HPDE6-E6E7 (cell line): ENCODE measurements around the gene KLF13.
A peak's percentile ranks its signal among the peaks of the same experiment; 100 is the strongest.

ENCODE experiments used
- DNase-seq: peaks from one replicate; pipeline ENCODE4 v3.0.0; 2011; ENCODE audit warnings: missing footprints; ENCODE audit errors: extremely low spot score

Gene KLF13

DNA sequence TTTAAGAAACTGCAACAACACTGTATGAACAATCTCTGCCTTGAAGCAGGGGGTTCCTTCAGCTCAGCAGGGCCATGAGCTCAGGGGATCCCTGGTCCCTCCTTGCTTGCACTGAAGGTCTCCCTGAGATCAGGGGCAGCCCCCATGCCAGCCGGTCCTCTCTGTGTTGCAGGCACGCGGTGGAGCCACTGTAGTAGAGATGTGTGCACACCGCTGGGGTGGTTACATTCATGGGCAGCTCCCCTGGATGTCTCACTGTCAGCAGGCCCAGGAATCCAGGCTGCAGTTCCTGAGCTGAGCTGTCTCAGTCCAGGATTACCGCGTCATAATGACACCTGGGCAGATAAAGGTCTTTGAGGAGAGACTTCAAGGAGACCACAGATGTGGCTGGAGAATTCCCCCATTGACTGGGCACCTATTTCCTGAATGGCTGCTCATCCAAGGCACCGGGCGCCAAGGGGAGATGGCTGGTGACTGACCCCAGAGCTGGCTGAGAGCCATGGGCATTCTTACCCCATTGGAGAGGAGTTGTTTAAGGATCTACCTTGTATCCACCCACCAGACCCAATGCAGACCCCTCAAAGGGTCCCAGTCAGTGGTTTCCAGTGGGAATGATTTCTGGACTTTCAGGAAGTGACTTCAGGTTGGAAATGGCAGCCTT is 10.4 kb upstream of the KLF13 start:
- DNase-seq = no peak

DNA sequence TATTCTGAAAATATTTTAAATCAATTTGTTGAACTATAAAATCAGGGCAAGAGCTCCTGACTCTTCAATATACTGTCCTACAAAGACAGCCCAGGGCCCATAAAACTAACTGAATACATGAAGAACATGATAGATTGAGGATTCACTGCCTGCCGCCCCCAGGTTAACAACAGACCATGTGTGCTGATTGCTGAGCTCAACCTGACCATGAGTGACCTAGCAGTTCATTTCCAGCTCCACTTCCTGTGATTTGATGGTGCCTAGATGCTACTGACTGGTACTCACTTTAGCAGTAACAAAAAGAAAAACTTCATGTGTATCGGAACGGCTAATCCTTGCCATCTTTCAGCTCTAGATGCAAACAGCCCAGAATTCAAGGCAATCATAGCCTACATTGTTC is 9.6 kb upstream of the KLF13 start:
- no peak for DNase-seq

DNA sequence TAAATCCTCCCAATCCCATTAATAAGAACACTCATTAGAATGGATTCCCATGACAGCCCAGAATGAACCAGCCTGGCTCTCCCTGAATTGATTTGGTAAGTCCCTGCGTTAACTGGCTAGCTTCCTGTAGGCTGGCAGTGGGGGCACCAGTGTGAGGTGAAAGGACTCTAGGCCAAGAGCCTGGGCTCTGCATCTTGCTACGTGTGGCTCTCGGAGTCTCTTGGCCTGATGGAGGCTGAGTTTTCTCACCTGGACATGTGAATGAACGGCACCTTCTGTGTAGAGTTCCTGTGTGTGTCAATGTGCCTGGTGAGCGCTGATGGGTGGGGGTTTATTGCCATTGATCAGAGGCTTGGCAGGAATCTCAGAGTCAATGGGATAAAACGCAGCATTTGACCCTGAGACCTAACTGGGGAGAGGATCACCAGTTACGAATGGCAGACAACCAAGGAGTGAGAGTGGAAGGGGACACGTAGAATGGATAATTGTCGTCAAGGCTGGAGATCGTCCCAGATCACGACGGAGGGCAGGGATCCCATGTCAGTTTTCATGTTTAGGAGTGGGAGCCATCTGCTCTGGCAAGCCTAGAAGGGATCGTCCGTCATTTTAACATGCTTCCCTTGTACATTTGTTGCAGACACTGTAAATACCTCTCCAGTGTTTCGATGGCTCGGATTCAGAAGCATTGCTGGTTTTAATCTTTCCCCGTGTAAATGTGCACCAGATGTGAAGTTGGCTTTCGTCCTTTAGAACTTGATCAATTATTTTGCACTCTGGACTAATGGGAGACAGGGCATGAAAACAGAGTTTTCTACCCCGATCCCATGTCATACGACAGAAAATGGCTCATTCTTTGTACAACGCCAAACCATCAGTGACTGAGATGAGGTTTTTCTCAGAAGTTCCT is 9.0 kb upstream of the KLF13 start:
- no peak for DNase-seq

DNA sequence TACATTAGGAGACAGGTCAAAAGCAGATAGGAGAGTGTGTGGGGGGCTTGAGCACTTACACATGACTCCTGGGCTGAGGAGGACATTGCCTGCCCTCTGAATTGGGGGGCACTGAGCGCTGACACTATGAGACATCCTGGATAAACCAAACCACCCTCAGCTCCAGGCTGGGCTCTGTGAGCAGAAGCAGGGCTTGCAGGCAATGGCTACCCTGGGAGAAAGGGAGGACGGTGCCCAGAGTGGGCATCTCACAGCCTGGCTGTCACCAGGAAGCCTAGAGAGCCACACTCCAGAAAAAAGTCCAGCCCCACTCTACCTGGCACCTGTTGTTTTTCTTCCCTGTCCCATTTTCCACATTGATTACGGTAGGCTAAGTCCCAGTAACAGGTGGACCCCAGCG is 8.2 kb upstream of the KLF13 start:
- no peak for DNase-seq

DNA sequence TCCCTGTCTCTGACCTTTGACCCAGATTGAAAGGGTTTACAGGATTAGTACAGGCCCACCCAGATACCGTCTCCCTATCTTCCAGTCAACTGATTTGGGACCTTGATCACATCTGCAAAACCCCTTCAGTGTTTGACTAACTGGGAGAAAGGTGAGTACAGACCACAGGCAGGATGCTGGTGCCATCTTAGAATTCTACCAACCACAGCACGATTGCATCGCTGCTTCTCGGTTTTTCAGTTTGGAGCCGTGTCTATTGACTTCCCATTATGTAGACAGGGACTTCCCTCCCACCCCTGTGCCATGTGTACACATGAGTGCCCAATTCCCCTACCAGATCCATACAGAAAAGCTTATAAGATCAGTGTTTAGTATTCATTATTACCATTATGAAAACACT is 6.6 kb upstream of the KLF13 start:
- no peak for DNase-seq

DNA sequence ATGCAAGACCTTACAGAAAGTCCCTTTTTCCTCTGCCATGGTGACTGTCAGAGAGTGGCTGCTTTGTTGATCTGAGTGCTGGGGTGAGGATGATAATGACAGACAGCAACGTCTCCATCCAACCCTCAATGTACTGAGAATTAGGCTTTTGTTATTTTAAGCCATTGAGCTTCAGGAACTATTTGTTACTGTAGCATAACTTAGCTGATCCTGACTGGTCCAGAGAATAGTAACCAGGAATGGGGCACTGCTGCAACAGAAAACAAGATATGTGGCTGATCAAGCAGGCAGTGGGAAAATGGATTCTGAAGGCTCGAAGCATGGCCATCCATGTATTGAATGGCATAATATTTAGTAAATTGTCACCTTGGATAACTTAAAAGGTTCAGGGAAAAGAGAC is 5.2 kb upstream of the KLF13 start:
- no peak for DNase-seq

DNA sequence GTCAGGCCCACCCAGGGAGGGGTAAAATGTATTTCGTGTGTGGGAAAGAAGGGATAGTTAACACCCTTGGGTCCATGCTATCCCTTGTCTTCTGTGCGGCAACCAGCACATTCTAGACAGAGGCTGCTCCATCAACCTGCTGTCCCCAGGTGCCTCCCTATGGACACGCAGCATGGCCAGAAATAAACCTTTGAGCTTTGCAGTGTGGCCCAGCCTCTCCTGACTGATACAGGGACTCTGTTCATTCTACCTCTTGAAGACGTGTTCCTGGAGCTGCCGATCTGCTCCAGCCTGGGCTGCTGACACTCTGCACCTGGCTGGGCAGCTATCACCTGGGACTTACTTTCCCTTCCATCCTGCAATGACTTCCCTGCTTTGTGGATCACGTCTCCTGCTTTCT is 4.1 kb upstream of the KLF13 start:
- DNase-seq = no peak

DNA sequence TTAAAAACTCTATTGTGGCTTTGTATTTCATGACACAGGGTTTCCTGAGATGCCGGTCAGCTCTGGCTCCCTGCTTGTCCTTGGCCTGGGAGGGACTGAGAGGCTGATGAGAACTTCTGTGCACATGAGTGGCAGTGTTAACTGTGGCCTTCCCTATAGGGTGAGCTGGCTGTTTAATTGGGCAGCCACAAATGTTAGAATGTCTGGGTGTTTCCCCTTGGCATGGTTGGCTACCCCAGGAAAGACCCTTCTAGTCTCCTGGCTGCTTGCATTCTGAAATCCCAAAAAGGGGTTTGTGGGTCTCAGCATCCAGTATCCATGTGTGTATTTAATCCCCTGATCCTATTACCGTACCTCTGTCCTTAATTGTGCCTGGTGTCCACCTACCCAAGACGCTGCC is 3.0 kb upstream of the KLF13 start:
- DNase-seq = no peak

DNA sequence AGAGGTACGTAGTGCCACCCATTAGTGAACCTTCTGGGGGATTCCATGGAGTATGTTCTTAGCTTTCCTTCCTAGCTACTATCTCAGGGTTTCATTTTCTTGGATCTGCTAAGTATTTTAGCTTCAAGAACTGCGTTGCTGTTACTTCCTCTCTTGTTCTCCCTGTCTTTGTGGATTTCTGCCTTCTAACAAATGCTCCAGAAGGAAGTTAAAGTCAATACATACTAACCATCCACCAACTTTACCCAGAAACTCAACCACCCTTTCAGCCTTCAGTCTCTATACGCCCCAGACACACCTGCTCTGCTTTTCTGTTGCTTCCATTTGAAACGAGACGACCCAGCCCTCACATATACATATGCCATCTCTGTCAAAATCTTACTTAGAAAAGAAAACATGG is 2.4 kb upstream of the KLF13 start:
- DNase-seq = no peak

DNA sequence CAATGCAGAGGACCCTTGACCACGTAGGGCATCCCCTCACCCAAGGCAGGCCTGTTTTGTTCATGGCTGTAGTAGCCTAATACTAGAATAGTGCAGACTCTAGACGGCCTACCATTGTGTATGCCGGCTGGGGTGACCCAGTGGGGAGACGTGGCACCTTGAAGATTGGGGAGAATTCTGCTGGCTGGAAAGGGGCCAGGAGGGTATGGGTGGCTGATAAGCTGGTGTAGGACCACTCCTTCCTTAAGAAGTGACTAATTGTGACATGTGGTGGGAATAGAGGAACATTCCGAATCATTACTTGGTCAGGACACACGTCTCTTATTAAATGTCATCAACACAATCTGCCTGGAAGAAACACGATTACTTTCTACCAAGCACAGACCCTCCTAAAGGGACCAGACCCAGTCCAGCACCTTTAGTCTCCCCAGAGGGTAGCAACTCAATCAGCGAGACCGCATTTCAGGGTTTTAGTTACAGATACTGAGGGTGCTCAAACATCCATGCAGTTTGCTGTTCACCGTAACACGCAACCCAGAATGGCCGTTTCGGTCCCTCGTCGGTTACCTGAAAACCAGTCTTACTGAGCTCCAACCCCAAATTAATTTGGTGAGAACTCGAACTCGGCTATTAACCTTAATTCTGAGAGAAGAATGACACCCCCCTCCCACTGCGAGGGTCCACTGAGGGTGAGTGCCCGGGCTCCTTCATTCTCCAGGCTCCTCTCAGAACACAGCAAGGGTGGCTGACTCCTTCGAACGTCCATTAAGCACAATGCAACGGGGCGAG is 1.6 kb upstream of the KLF13 start:
- no peak for DNase-seq

DNA sequence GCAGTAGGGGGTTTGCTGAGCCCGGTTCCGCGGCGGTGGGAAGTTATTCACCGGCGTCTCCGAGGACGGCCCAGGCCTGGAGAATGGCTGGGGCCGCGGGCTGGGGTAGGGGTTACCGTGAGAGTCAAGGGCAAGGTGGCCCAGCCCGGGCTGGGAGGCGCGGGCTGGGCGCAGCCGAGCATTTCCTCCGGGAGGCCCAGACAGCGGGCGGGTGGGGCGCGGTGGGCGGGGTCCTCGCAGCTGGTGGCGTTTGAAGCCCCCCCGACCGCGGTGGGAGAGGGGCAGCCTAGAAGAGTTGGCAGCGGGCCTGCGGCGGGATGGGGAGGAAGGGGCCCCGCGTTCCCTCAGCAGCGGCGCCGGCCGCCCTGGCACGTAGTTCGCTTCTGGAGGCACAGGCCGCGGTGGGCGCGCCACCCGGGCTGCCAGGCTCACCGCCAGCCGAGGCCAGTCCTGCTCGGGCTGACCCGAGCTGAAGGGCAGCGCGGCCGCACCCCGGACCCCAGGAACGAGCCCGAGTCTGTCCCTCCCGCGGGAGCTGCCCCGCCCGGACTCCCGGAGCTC is 960 bp upstream of the KLF13 start:
- DNase-seq = peak; percentile 21

DNA sequence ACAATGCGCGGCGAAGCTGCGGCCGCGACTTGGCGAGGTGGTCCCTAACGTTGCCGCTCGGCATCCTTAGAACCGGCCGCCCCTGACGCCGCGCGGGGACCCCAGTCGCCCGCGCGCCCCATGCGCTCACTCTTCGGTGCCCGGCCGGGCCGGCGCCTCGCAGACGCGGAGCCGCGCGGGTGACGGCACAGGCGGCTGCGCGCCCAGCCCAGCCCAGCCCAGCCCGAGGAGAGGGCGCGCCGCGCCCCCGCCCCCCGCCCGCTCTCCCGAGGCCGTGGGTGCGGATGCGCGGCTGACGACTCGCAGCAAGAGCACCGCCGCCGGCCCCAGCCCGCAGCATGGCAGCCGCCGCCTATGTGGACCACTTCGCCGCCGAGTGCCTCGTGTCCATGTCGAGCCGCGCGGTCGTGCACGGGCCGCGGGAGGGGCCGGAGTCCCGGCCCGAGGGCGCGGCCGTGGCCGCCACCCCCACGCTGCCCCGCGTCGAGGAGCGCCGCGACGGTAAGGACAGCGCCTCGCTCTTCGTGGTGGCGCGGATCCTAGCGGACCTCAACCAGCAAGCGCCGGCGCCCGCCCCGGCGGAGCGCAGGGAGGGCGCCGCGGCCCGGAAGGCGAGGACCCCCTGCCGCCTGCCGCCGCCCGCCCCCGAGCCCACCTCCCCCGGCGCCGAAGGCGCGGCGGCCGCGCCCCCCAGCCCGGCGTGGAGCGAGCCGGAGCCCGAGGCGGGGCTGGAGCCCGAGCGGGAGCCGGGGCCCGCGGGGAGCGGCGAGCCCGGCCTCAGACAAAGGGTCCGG is 437 bp downstream of the KLF13 start:
- peak; percentile 49 for DNase-seq

DNA sequence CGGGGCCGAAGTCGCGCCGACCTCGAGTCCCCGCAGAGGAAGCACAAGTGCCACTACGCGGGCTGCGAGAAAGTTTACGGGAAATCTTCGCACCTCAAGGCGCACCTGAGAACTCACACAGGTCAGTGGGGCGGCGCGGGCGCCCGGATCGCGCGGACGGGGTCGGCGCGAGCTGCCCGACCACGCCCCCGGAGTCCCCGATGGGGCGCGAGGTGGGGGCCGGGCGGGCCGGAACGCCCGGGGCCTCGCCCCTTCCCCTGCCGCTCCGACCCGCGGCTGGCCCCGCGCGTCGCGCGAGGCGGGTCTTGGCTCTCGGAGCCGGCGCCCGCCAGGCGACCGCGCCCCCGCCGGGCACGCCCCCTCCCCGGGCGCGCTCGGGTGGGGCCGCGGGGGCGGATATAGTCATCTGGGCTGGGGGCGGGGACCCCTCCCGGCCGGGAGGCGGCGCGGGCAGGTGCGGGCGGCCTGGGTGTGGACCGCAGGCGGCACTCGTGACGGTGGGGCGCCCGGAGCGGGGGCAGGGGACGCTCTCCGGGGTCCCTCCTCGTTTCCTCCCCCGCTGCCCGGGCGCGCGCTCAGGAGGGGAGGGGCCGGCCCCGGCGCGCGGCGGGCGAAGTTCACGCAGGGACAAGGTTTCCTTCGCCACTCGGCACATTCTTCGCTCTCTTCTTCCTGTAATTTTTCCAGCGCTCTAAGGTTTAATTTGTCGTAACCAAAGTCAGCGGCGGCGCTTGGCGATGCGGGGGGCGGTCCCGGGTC is 1.2 kb downstream of the KLF13 start:
- peak; percentile 17 for DNase-seq

DNA sequence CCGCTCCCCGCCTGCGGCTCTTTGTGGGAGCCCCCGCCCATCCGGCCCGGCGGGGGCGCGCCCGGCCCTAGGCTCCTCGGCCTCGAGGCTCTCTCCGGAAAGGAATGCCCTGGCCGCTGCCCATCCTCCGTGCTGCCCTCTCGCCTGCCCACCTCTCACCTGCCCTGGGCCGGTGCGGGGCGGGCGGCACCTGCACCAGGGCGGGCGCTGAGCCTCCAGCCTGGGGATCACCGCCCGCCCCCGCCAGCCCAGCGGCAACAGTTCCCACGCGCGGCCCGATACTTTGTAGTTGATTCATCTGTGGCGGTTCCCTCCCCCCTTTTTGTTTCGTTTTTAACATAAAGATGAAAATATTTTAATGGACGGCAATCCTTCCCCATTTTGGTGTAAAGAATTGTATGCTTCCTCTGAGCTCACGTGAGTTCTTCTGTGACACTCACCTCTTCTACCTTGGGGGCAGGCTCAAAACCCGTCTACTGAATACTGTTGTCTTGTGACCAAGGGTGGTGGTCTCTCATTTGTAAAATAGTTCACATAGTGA is 1.9 kb downstream of the KLF13 start:
- DNase-seq = no peak

DNA sequence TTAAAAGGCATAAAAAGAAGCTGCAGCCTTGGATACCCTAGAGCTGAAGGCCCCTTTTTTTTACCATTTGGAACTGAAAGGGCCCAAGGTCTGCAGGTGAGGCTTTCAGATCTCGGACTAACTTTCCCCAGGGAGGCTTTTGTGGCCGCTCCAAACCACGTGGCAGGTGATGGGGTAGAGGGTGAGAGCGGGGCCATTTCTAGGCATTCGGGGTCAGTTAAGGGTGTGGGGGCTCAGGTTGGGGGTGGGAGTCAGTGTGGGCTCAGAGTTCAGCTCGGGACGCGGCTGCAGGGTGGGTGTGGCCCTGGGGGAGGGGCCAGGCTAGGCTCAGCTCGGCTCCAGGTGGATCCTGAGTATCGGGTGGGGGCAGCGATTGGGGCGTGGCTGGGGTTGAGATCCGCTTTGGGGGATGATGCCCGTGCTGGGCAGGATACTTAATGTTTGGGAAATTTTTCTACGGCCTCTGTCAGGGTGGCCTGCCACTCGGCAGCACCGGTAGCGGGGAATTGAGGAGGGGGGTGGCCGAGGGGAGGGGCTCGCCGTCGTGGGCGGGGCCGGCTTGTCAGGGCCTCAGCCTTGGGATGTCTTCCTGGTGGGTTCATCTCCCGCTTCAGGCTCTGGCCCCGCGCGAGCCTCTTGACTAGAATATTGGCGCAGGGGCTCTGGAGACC is 2.5 kb downstream of the KLF13 start:
- DNase-seq = no peak

DNA sequence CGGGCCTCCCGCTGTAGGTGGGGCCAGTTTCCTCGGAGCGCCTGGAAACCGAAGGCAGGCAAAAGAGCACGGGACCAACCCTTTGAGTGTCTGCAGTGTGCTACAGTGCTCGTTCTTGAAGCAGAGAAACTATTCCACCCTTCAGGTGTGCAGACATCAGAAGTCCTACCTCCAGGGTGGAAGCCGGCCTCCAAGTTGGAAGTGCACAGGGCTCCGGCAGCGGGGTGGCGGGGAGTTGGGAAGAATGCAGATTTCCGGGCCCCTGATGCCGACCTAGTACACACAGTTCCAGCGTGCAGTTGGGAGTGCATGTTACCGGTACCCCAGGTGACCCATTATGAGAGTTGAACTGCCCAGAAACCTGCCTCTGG is 3.0 kb downstream of the KLF13 start:
- no peak for DNase-seq

DNA sequence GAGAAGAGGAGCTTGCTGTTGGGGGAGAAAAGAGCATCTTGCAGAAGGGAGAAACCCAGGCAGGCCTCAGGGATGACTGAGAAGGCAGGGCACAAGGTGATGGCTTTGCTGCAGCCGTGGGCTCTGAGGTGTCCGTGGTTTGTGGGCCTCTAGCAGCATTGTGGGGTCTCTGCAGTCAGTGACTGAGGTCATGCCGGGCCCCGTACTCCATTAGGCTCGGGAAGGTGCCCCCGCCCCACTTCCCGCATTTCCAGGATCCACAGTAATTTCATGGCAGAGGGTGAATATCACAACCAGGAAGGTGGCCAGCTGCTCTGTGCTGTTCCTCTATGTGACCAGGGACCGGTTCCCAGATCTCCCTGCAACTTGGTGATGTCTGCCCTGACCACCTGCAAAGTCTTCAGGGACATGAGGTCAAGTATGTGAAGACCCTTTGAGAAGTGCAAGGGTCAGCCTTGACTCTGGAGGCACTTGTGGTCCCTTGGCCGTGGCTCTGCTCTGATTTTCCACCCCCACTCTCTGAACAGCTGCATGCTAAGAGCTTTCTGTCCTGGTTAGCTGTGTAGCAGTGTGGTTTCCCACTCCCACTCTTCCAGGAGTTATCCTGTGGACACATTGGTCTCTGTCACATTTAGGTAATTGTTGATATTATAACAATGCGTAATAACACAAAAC is 3.6 kb downstream of the KLF13 start:
- DNase-seq = no peak

DNA sequence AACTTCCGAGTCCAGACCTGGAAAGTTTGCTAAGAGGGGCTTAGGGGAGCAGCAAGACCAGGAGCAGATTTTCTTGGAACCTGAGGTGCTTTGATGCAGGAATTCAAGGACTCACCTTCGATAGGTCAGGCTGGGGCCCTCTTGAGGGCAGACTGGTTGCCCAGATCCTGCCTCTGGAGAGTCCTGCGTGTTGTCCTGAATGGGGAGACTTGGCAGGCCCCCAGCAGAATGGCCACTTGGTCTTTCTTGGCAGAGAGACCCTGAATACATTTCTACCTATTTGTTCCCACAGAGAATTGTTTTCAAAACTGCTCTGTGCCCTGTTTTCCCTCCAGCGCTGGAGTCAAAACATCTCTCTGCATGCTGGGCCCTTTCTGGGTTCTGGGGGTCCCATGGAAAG is 4.2 kb downstream of the KLF13 start:
- DNase-seq = no peak

DNA sequence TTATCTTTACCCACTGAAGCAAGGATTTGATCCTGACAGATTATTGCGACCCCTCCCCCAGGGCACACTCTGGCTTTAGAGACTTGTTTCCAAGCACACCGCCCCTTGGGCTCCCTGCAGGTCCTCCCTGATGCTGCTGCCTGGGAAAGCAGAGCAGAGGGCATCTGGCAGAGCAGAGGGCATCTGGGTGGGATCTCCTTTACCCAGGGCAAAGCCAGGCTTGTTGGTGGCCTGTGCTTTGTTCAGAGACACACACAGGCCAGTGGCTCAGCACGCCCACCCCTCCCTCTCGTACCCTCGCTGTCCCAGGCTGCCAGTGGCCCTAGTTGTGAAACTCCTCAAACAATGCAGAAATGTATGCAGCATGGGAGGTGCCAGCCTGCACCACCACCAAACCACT is 4.8 kb downstream of the KLF13 start:
- DNase-seq = no peak
